MM.1S (cell line): Measurements from ENCODE around the gene COQ3.

Experiments
- DNase-seq: peaks from one replicate; pipeline ENCODE4 v3.0.0-alpha.2; 2015
- H2AFZ ChIP-seq: fragments of 300-600 bp; sonication (generic); 2 replicates; pipeline ENCODE4 v1.6.0; 2016; ENCODE audit warnings: antibody characterized with exemption, low read length
- H3F3A ChIP-seq: fragments of 300-600 bp; sonication (generic); 2 replicates; pipeline ENCODE4 v1.6.1; 2016; ENCODE audit warnings: mild to moderate bottlenecking, antibody characterized with exemption, low read length, moderate library complexity, mixed read lengths; ENCODE audit not compliant: insufficient read depth
- H3K27ac ChIP-seq: fragments of 300-600 bp; sonication (generic); 2 replicates; pipeline ENCODE4 v1.5.1; 2016; ENCODE audit warnings: mild to moderate bottlenecking, low read length
- H3K27me3 ChIP-seq: fragments of 300-600 bp; sonication (generic); replicated peaks from 2 replicates; pipeline ENCODE4 v1.6.0; 2016; ENCODE audit warnings: low read length; ENCODE audit not compliant: insufficient read depth
- H3K36me3 ChIP-seq: fragments of 300-600 bp; sonication (generic); replicated peaks from 2 replicates; pipeline ENCODE4 v1.6.1; 2016; ENCODE audit warnings: mild to moderate bottlenecking, low read length, mixed read lengths; ENCODE audit not compliant: insufficient read depth
- H3K4me1 ChIP-seq: fragments of 300-600 bp; sonication (generic); 2 replicates; pipeline ENCODE4 v1.6.1; 2016; ENCODE audit warnings: low read length, mixed read lengths
- H3K4me2 ChIP-seq: fragments of 300-600 bp; sonication (generic); 2 replicates; pipeline ENCODE4 v1.6.0; 2016; ENCODE audit warnings: low read depth, low read length
- H3K4me3 ChIP-seq: fragments of 300-600 bp; sonication (generic); 2 replicates; pipeline ENCODE4 v1.5.1; 2016; ENCODE audit warnings: low read length, mixed read lengths
- H3K79me2 ChIP-seq: fragments of 300-600 bp; sonication (generic); 2 replicates; pipeline ENCODE4 v1.6.1; 2016; ENCODE audit warnings: mixed run types, low read length, mixed read lengths
- H3K9ac ChIP-seq: fragments of 300-600 bp; sonication (generic); 2 replicates; pipeline ENCODE4 v1.6.1; 2016; ENCODE audit warnings: low read length, mixed read lengths
- H3K9me2 ChIP-seq: fragments of 300-600 bp; sonication (generic); replicated peaks from 2 replicates; pipeline ENCODE4 v1.6.1; 2016; ENCODE audit warnings: mild to moderate bottlenecking, low read length, mixed read lengths; ENCODE audit not compliant: insufficient read depth
- H3K9me3 ChIP-seq: fragments of 300-600 bp; sonication (generic); replicated peaks from 2 replicates; pipeline ENCODE4 v1.6.1; 2016; ENCODE audit warnings: mild to moderate bottlenecking, low read length, mixed read lengths; ENCODE audit not compliant: insufficient read depth
- H4K20me1 ChIP-seq: fragments of 300-600 bp; sonication (generic); 2 replicates; pipeline ENCODE4 v1.6.1; 2016; ENCODE audit warnings: mild to moderate bottlenecking, low read length, moderate library complexity, mixed read lengths; ENCODE audit not compliant: insufficient read depth
- CTCF ChIP-seq: fragments of 300-600 bp; sonication (generic); IDR thresholded peaks from 2 replicates; pipeline ENCODE4 v1.5.1; 2016; ENCODE audit warnings: antibody characterized with exemption, low read length, mixed read lengths
- EZH2 ChIP-seq: fragments of 300-600 bp; sonication (generic); optimal IDR thresholded peaks from 2 replicates; pipeline ENCODE3; 2017; ENCODE audit warnings: low read depth, mild to moderate bottlenecking, antibody characterized with exemption, low read length, mixed read lengths
- EZH2phosphoT487 ChIP-seq: fragments of 300-600 bp; sonication (generic); IDR thresholded peaks from 2 replicates; pipeline ENCODE4 v1.6.1; 2018; ENCODE audit warnings: antibody characterized with exemption, low read length

The COQ3 gene

DNA sequence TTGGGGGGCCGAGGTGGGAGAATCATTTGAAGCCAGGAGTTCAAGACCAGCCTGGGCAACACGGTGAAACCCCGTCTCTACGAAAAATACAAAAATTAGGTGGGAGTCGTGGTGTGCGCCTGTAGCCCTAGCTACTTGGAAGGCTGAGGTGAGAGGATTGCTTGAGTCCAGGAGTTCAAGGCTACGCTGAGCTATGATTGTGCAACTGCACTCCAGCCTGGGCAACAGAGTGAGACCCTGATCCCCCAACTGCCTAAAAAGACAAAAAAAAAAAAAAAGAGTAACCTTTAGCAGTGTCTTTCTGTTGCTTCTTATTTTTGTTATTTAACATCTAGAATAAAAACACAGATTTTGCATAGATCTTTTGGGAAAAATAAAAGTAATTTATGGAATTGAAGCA, 13.1 kb upstream of the COQ3 start:
- Histone ChIP-seq H3K4me3 (no peak overlapping the region), H3K27ac (no peak overlapping the region), H3K4me2 (no peak overlapping the region), H3F3A (no peaks in the 10 kb centered on the region), H2AFZ (no peak overlapping the region), H3K27me3 (no peaks in the 10 kb centered on the region), H3K4me1 (no peaks in the 10 kb centered on the region), H4K20me1 (no peaks in the 10 kb centered on the region; the same call in 1 of the 2 replicates), H3K9me2 (no peaks in the 10 kb centered on the region), H3K9me3 (no peaks in the 10 kb centered on the region), H3K9ac (no peak overlapping the region), H3K36me3 (peaks cover 35% of the 10 kb centered on the region), H3K79me2 (peaks cover 26% of the 10 kb centered on the region)
- no peak for TF ChIP-seq CTCF
- no peak for TF ChIP-seq EZH2phosphoT487
- TF ChIP-seq EZH2: no peak
- DNase-seq: no peak

DNA sequence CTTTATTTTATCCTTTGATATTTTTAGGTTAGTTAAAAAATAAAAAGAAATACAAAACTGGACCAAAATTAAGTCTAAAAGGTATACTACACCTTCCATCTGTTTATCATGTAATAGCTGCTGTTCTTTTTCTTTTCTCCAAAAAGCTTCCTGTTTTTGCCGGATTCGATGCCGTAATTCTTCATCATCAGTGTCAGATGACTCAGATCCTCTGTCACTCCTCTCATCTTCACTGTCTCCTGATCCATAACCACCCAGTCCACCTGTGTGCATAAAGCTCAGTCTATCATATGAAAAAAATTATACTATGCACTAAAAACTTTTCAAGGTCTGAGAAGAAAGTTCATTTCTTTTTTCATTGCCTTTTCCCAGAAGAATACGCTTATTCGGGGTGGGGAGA, 8.5 kb upstream of the COQ3 start:
- Histone ChIP-seq H3K79me2 (no peaks in the 10 kb centered on the region), H3F3A (no peaks in the 10 kb centered on the region), H3K36me3 (peaks cover 18% of the 10 kb centered on the region), H3K9ac (no peak overlapping the region), H3K27me3 (no peaks in the 10 kb centered on the region), H2AFZ (no peak overlapping the region), H3K9me2 (no peaks in the 10 kb centered on the region), H4K20me1 (no peaks in the 10 kb centered on the region), H3K9me3 (no peaks in the 10 kb centered on the region), H3K4me3 (no peak overlapping the region), H3K4me1 (no peaks in the 10 kb centered on the region), H3K27ac (no peak overlapping the region), H3K4me2 (no peak overlapping the region)
- no peak for DNase-seq
- TF ChIP-seq EZH2phosphoT487: no peak
- no peak for TF ChIP-seq CTCF
- TF ChIP-seq EZH2: no peak

DNA sequence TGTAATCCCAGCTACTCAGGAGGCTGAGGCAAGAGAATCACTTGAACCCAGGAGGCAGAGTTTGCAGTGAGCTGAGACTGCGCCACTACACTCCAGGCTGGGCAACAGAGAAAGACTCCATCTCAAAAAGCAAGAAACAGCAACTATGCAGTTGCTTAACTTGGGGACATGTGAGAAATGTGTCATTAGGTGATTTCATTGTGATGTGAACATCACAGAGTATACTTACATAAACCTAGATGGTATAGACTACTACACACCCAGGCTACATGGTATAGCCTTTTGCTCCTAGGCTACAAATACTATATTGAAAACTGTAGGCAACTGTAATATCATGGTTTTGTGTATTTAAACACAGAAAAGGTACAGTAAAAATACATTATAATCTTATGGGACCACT, 3.3 kb upstream of the COQ3 start:
- Histone ChIP-seq H3K4me1 (no peaks in the 10 kb centered on the region), H3K9me3 (no peaks in the 10 kb centered on the region), H3K9ac (no peak overlapping the region), H3K4me3 (no peak overlapping the region), H3K27me3 (no peaks in the 10 kb centered on the region), H2AFZ (no peak overlapping the region), H3K4me2 (no peak overlapping the region), H3K27ac (no peak overlapping the region), H4K20me1 (no peaks in the 10 kb centered on the region), H3K36me3 (no peaks in the 10 kb centered on the region; the same call in 1 of the 2 replicates), H3F3A (peaks cover 13% of the 10 kb centered on the region; the same call in 1 of the 2 replicates), H3K9me2 (no peaks in the 10 kb centered on the region), H3K79me2 (no peaks in the 10 kb centered on the region)
- DNase-seq: no peak
- TF ChIP-seq EZH2: no peak
- no peak for TF ChIP-seq EZH2phosphoT487
- TF ChIP-seq CTCF: no peak
